Measurements from ENCODE around the gene MYL12A. TPM values are rescaled to one million over a fixed set of nuclear protein-coding genes. Genes with fewer than 3 reads are reported as not detected.
A peak's percentile ranks its signal among the peaks of the same experiment; 100 is the strongest.

Gene MYL12A
- total RNA-seq, 1 donor from 2014 or later: 481 TPM

DNA sequence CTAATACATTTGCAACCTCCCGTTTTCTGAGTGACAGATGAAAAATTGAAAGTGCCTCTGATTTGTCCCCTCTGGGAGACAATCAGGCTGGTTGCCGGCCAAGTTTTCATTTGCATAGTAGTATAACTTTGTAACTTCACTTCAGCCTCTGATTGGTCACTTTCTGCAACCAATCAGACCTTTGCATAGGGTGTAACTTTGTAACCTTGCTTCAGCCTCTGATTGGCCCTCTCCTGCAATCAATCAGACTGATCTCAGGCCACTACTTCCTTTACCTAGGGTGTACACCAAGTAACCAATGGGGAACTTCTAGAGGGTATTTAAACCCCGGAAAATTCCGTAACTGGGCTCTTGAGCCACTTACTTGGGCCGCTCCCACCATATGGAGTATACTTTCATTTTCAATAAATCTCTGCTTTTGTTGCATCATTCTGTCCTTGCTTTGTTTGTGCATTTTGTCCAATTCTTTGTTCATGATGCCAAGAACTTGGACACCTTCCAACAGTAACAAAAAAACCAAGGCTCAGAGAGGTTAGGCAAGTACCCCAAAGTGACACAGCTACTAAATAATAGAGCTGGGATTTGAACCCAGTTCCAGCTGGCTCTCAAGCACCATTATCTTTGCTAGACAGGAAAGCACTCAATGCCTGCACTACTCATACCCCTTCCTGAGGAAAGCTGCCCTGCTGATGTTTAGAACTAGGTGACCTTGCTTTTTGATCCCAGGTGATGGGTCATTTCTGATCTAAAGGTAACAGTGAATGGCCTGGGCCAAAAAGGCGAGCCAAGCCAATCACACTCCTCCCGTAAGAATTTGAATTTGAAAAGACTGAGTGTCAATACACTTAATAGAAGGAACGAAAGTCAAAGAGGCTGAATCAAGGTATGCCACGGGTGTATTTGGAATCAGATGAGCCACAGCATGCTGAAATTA is 16.9 kb upstream of the MYL12A start:
- ATAC-seq: peak; percentile 94 to 95
- H3K4me3 ChIP-seq: peak overlapping the region; percentile 31

DNA sequence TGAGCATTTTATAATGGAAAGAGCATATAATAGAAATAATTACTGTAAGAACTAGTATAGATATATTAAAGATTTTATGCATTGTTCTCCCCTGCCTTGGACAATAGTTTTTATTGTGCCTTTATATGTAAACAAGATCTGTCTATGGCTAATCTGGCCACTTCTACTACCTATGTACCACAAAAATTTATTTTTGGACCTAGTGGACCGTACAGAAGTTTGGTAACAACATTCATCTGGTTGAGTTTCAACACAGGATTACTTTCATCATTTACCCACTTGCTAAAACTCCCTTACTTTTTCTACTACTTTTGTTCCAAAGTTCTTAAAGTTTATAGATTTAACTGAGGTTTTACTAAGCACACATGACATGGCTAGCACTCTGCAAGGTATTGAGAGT is 14.6 kb upstream of the MYL12A start:
- no peak for DNase-seq
- intact Hi-C loops (cut with DNase I): no loop called here

More for the DNA sequence above, 16.9 kb upstream of the MYL12A start:
- intact Hi-C loops (cut with DNase I): no loop called here
- Histone ChIP-seq H3K9me3 (no peaks in the 10 kb centered on the region), H3K27me3 (ENCODE audit: low read depth) (no peaks in the 10 kb centered on the region), H3K36me3 (no peaks in the 10 kb centered on the region), H3K4me1 (no peaks in the 10 kb centered on the region), H3K27ac (no peak overlapping the region)
- DNase-seq: peak; percentile 52
- TF ChIP-seq, protein P1, sequence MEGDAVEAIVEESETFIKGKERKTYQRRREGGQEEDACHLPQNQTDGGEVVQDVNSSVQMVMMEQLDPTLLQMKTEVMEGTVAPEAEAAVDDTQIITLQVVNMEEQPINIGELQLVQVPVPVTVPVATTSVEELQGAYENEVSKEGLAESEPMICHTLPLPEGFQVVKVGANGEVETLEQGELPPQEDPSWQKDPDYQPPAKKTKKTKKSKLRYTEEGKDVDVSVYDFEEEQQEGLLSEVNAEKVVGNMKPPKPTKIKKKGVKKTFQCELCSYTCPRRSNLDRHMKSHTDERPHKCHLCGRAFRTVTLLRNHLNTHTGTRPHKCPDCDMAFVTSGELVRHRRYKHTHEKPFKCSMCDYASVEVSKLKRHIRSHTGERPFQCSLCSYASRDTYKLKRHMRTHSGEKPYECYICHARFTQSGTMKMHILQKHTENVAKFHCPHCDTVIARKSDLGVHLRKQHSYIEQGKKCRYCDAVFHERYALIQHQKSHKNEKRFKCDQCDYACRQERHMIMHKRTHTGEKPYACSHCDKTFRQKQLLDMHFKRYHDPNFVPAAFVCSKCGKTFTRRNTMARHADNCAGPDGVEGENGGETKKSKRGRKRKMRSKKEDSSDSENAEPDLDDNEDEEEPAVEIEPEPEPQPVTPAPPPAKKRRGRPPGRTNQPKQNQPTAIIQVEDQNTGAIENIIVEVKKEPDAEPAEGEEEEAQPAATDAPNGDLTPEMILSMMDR (IDR thresholded peaks at IDR 0.05): no peak

DNA sequence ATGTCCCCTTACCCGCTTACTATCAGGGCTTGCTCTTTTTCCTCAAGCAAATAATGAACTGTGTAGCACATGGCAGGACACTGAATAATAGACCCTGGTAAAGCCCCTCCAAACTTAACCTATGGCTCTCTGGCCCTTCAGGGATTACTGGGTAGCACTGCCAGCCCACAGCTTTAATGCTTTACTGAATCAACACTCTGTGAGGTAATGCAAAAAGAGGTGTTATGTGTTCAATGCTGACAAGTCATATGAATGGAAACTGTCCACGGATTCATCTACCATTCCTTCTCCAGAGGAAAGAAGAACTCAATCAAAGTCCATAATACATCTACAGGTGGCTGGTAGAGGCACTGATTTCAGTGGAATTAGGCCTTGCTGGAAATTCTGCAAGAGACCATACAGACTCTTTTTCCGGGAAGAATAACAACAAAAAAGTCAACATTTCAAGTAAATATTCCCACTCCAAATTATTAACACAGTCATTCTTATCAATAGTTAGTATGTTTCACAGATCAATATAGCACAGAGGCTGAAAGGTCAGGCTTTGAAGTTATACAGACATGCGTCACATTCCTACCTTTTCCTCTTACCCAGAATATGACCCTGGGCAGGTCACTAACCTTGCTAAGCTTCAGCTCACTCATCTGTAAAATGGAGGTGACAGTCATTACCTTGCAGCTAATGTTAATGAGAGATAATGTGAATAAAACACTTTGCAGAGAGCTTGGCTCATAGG is 14.0 kb upstream of the MYL12A start:
- Histone ChIP-seq H3K27ac (no peak overlapping the region), H3K9me3 (no peaks in the 10 kb centered on the region), H3K27me3 (ENCODE audit: low read depth) (no peaks in the 10 kb centered on the region), H3K4me3 (no peak overlapping the region), H3K4me1 (no peaks in the 10 kb centered on the region), H3K36me3 (no peaks in the 10 kb centered on the region)
- DNase-seq (no peak), ATAC-seq (no peak)
- TF ChIP-seq, protein P1 (IDR thresholded peaks at IDR 0.05): no peak
- intact Hi-C loops (cut with DNase I): no loop called here

More for the DNA sequence above, 14.6 kb upstream of the MYL12A start:
- Histone ChIP-seq H3K4me1 (no peaks in the 10 kb centered on the region), H3K4me3 (no peak overlapping the region), H3K27ac (no peak overlapping the region), H3K9me3 (no peaks in the 10 kb centered on the region), H3K27me3 (ENCODE audit: low read depth) (no peaks in the 10 kb centered on the region), H3K36me3 (no peaks in the 10 kb centered on the region)
- ATAC-seq: no peak
- TF ChIP-seq, protein P1 (IDR thresholded peaks at IDR 0.05): no peak

DNA sequence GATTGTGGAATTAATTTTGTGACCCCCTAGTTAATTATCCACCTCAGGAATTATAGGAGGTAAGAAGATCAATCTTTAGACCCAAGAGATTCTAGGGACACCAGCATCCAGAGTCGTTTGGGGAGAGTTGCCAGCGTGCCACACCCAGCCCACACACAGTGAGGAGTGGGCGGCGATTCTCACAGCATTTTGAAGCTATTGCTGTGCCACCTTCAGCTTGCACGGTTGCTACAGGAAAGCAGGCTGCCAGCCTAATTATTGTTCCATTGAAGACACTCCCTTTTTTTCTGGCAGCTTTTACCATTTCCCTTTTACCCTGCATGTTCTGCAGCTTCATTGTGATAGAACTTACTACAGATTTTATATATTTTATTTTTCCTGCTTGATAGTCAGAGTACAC is 13.1 kb upstream of the MYL12A start:
- H3K9me3 ChIP-seq: no peaks in the 10 kb centered on the region
- no peaks in the 10 kb centered on the region for H3K36me3 ChIP-seq
- TF ChIP-seq, protein P1 (IDR thresholded peaks at IDR 0.05): no peak
- H3K4me3 ChIP-seq: no peak overlapping the region
- H3K27ac ChIP-seq: no peak overlapping the region
- no peak for DNase-seq
- no peaks in the 10 kb centered on the region for H3K4me1 ChIP-seq
- intact Hi-C loops (cut with DNase I): no loop called here
- no peaks in the 10 kb centered on the region for H3K27me3 ChIP-seq (ENCODE audit: low read depth)
- ATAC-seq: no peak

DNA sequence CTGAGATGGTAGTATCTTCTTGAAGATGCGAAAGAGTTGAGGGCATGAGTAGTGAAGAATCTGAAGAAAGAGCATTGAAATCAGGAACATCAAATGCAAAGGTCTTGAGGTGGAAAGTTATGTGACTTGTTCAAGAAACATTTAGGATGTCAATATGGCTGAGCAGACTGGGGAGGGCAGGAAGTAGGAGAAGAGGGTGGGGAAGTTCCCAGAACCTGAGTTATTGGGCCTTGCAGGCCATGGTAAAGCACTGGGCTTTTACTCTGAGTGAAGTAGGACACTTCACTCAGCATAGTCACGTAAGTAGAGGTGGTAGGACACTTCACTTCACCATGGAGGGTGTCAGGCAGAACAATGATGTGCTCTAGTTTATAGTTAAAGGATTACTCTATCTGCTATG is 11.8 kb upstream of the MYL12A start:
- no peaks in the 10 kb centered on the region for H3K36me3 ChIP-seq
- intact Hi-C loops (cut with DNase I): loop anchor here (5.0 kb wide), 1 partner anchor 304 kb away; no protein-coding TSS in a partner anchor
- ATAC-seq: no peak
- no peak overlapping the region for H3K4me3 ChIP-seq
- no peak overlapping the region for H3K27ac ChIP-seq
- no peaks in the 10 kb centered on the region for H3K27me3 ChIP-seq (ENCODE audit: low read depth)
- no peaks in the 10 kb centered on the region for H3K4me1 ChIP-seq
- H3K9me3 ChIP-seq: no peaks in the 10 kb centered on the region
- DNase-seq: no peak
- TF ChIP-seq, protein P1 (IDR thresholded peaks at IDR 0.05): no peak

Data from lower lobe of right lung (tissue), 2 donors.